ENCODE results near the gene KANSL1. TPM values are rescaled to one million over a fixed set of nuclear protein-coding genes. Genes with fewer than 3 reads are reported as not detected.
A peak's percentile ranks its signal among the peaks of the same experiment; 100 is the strongest.
"Not testable (repeated sequence)": the region's sequence is repeated elsewhere in the genome, so short reads cannot be mapped to it uniquely, and the experiment has no call there.

Gene KANSL1
- total and polyA plus RNA-seq, 2 experiments from 2014 or later: 12.2 to 38.2 TPM

DNA sequence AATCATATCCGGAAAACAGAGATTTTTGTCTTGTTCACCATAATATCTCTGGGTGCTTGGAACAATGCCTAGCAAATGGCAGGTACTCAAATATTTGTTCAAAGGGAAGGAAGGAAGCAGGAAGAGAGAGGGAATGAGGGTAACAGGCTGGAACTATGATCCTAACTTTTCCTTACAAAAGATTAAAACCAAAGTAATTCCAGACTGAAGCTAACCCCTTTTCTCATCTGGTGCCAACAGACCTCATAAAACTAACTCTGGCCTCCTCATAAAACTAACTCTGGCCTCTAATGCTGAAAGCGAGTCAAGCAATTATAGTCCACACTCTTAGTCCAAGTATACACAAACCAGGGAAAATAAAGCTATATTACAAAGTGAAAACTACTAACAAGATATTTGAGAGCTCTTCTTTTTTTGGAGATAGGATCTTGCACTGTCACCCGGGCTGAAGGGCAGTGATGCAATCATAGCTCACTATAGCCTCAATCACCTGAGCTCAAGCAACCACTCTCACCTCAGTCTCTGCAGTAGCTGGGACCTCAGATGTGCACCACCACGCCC, 84.6 kb downstream of the KANSL1 start:
- no peaks in the 10 kb centered on the region for H3K27me3 ChIP-seq (replicated peaks; ENCODE audit: insufficient read depth)
- H3K9ac ChIP-seq: no peak overlapping the region
- TF ChIP-seq EZH2phosphoT487 (IDR thresholded peaks at IDR 0.05; ENCODE audit: insufficient read depth, low read depth) (no peak), EZH2 (IDR thresholded peaks at IDR 0.05; ENCODE audit: insufficient read depth, poor library complexity, severe bottlenecking) (no peak)
- no peak overlapping the region for H2AFZ ChIP-seq
- H3K4me3 ChIP-seq: no peak overlapping the region
- 0 out of 2 replicates have a peak, but pooled peaks cover 5% of the 10 kb centered on the region for H3K4me1 ChIP-seq (ENCODE audit: insufficient read depth)
- H4K20me1 ChIP-seq (ENCODE audit: insufficient read depth): peaks cover 40% of the 10 kb centered on the region
- H3K4me2 ChIP-seq (ENCODE audit: unreplicated experiment): no peak overlapping the region
- no peaks in the 10 kb centered on the region; the same call in 1 of the 2 replicates for H3F3A ChIP-seq (ENCODE audit: insufficient read depth)
- H3K27ac ChIP-seq: no peak overlapping the region
- H3K79me2 ChIP-seq (ENCODE audit: insufficient read depth): peaks cover 98% of the 10 kb centered on the region
- no peaks in the 10 kb centered on the region for H3K9me2 ChIP-seq (ENCODE audit: insufficient read depth)
- no peaks in the 10 kb centered on the region for H3K36me3 ChIP-seq (ENCODE audit: low read depth)
- in situ Hi-C loops (cut with MboI): loop anchor here (10.0 kb wide), 1 partner anchor 64 kb away; no protein-coding TSS in a partner anchor
- H3K9me3 ChIP-seq (ENCODE audit: low read depth): no peaks in the 10 kb centered on the region
- 62 to 70% methylated on average over 4 of the region's 4 CpGs for WGBS, 2 experiments (ENCODE audit: low coverage in 1 of 2, low lambda C conversion rate in 2 of 2, missing lambda C conversion rate in 2 of 2)
- DNase-seq: no peak

GRCh38 chr17:46108120-46108519, 85.1 kb downstream of the KANSL1 start:
- Histone ChIP-seq H3K9me3 (ENCODE audit: low read depth) (no peaks in the 10 kb centered on the region), H4K20me1 (ENCODE audit: insufficient read depth) (peaks cover 40% of the 10 kb centered on the region), H3K4me1 (ENCODE audit: insufficient read depth) (0 out of 2 replicates have a peak, but pooled peaks cover 5% of the 10 kb centered on the region), H3K36me3 (ENCODE audit: low read depth) (no peaks in the 10 kb centered on the region), H3K4me3 (no peak overlapping the region), H2AFZ (no peak overlapping the region), H3K79me2 (ENCODE audit: insufficient read depth) (peaks cover 98% of the 10 kb centered on the region), H3K27ac (no peak overlapping the region), H3K27me3 (replicated peaks; ENCODE audit: insufficient read depth) (no peaks in the 10 kb centered on the region), H3F3A (ENCODE audit: insufficient read depth) (no peaks in the 10 kb centered on the region), H3K9ac (no peak overlapping the region), H3K4me2 (ENCODE audit: unreplicated experiment) (no peak overlapping the region), H3K9me2 (ENCODE audit: insufficient read depth) (no peaks in the 10 kb centered on the region)
- TF ChIP-seq EZH2phosphoT487 (IDR thresholded peaks at IDR 0.05; ENCODE audit: insufficient read depth, low read depth): no peak
- TF ChIP-seq EZH2 (IDR thresholded peaks at IDR 0.05; ENCODE audit: insufficient read depth, poor library complexity, severe bottlenecking): no peak
- DNase-seq: no peak
- 69 to 70% methylated on average over 2 of the region's 2 CpGs for WGBS, 2 experiments (ENCODE audit: low coverage in 1 of 2, low lambda C conversion rate in 2 of 2, missing lambda C conversion rate in 2 of 2)
- in situ Hi-C loops (cut with MboI): loop anchor here (10.0 kb wide), 1 partner anchor 63 kb away; no protein-coding TSS in a partner anchor

GRCh38 chr17:46106966-46107644, 86.1 kb downstream of the KANSL1 start:
- peaks cover 44% of the 10 kb centered on the region for H4K20me1 ChIP-seq (ENCODE audit: insufficient read depth)
- no peaks in the 10 kb centered on the region for H3K27me3 ChIP-seq (replicated peaks; ENCODE audit: insufficient read depth)
- no peaks in the 10 kb centered on the region for H3K9me2 ChIP-seq (ENCODE audit: insufficient read depth)
- no peak overlapping the region for H2AFZ ChIP-seq
- no peak overlapping the region for H3K9ac ChIP-seq
- peaks cover 99% of the 10 kb centered on the region for H3K79me2 ChIP-seq (ENCODE audit: insufficient read depth)
- in situ Hi-C loops (cut with MboI): loop anchor here (10.0 kb wide), 1 partner anchor 62 kb away; no protein-coding TSS in a partner anchor
- H3K4me3 ChIP-seq: no peak overlapping the region
- H3K27ac ChIP-seq: no peak overlapping the region
- 64 to 65% methylated on average over 4 of the region's 4 CpGs for WGBS, 2 experiments (ENCODE audit: low coverage in 1 of 2, low lambda C conversion rate in 2 of 2, missing lambda C conversion rate in 2 of 2)
- no peaks in the 10 kb centered on the region for H3K36me3 ChIP-seq (ENCODE audit: low read depth)
- H3F3A ChIP-seq (ENCODE audit: insufficient read depth): peaks cover 6% of the 10 kb centered on the region; the same call in 1 of the 2 replicates
- TF ChIP-seq EZH2phosphoT487 (IDR thresholded peaks at IDR 0.05; ENCODE audit: insufficient read depth, low read depth): no peak
- TF ChIP-seq EZH2 (IDR thresholded peaks at IDR 0.05; ENCODE audit: insufficient read depth, poor library complexity, severe bottlenecking): no peak
- no peaks in the 10 kb centered on the region for H3K9me3 ChIP-seq (ENCODE audit: low read depth)
- H3K4me1 ChIP-seq (ENCODE audit: insufficient read depth): peaks cover 8% of the 10 kb centered on the region; the same call in 1 of the 2 replicates
- DNase-seq: no peak
- H3K4me2 ChIP-seq (ENCODE audit: unreplicated experiment): no peak overlapping the region

DNA sequence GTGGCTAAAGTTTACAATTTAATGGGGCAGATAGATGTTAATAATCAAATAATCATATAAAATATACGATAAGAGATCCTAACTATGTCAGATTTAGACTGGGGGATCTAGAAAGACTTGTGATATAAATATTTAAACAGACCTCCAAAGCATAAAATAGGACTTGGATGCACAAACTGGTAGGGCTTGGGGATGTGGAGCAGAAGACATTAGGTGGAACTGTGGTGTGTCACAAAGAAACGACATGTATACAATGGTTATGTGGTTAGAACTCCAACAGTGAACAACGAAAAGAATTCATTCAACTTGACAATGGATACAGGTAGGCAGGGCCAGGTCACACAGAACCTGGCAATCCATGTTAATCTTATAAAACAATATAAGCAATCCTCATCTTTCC, 90.4 kb downstream of the KANSL1 start:
- in situ Hi-C loops (cut with MboI): loop anchor here (10.0 kb wide), 1 partner anchor 58 kb away; no protein-coding TSS in a partner anchor
- Histone ChIP-seq H4K20me1 (ENCODE audit: insufficient read depth) (peaks cover 23% of the 10 kb centered on the region), H3F3A (ENCODE audit: insufficient read depth) (peaks cover 35% of the 10 kb centered on the region), H3K79me2 (ENCODE audit: insufficient read depth) (peaks cover 96% of the 10 kb centered on the region), H3K4me1 (ENCODE audit: insufficient read depth) (peaks cover 32% of the 10 kb centered on the region)
- not testable (repeated sequence) for H3K9me2 ChIP-seq (ENCODE audit: insufficient read depth); H2AFZ ChIP-seq; H3K4me3 ChIP-seq; H3K27me3 ChIP-seq (replicated peaks; ENCODE audit: insufficient read depth); H3K9ac ChIP-seq; H3K4me2 ChIP-seq (ENCODE audit: unreplicated experiment); DNase-seq; H3K36me3 ChIP-seq (ENCODE audit: low read depth); H3K27ac ChIP-seq; H3K9me3 ChIP-seq (ENCODE audit: low read depth)
- 97 to 98% methylated on average over 3 of the region's 3 CpGs for WGBS, 2 experiments (ENCODE audit: low coverage in 1 of 2, low lambda C conversion rate in 2 of 2, missing lambda C conversion rate in 2 of 2)

DNA sequence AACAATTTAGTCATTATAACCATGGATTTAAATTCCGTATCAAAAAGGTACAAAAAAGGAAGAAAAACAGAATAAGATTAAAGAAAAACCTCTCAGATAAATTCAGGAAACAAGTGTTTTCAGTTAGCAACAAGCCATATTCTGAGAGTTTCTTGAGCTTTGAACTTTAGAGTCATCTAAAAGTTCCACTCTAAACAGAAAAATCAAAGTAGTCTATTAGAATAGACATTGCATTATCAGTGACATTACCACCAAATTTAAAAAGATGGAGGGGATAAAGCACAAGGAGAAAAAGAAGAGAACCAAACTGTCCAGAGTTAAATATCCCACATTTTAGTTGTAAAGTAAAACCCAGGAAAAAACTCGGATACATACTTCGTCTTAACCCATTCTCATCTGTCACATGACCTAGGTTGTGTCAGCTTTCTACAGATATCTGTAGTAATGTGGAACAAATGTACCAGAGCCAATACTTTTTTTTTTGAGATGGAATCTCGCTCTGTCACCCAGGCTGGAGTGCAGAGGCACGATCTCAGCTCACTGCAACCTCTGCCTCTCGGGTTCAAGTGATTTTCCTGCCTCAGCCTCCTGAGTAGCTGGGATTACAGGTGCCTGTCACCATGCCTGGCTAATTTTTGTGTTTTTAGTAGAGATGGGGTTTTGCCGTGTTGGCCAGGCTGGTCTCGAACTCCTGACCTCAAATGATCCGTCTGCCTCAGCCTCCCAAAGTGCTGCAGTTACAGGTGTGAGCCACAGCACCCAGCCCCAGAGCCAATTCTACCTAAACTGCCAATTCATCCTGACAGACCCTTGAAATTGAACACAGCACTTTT, 91.2 kb downstream of the KANSL1 start:
- not testable (repeated sequence) for H3K4me2 ChIP-seq (ENCODE audit: unreplicated experiment); DNase-seq; H3K9me2 ChIP-seq (ENCODE audit: insufficient read depth); H3K4me3 ChIP-seq; H3K27me3 ChIP-seq (replicated peaks; ENCODE audit: insufficient read depth); H3K9me3 ChIP-seq (ENCODE audit: low read depth); H3K36me3 ChIP-seq (ENCODE audit: low read depth); H2AFZ ChIP-seq
- H3K27ac ChIP-seq: peak overlapping the region; percentile 73
- peaks cover 96% of the 10 kb centered on the region for H3K79me2 ChIP-seq (ENCODE audit: insufficient read depth)
- peak overlapping the region; percentile 45 for H3K9ac ChIP-seq
- peaks cover 21% of the 10 kb centered on the region for H4K20me1 ChIP-seq (ENCODE audit: insufficient read depth)
- in situ Hi-C loops (cut with MboI): loop anchor here (10.0 kb wide), 1 partner anchor 57 kb away; no protein-coding TSS in a partner anchor
- H3K4me1 ChIP-seq (ENCODE audit: insufficient read depth): peaks cover 39% of the 10 kb centered on the region
- H3F3A ChIP-seq (ENCODE audit: insufficient read depth): peaks cover 41% of the 10 kb centered on the region
- 58 to 61% methylated on average over 8 to 9 of the region's 9 CpGs for WGBS, 2 experiments (ENCODE audit: low coverage in 1 of 2, low lambda C conversion rate in 2 of 2, missing lambda C conversion rate in 2 of 2)

All from GM23248 (cell line).